ENCODE data around the gene SEM1. TPM values are rescaled to one million over a fixed set of nuclear protein-coding genes. Genes with fewer than 3 reads are reported as not detected.
"Not testable (repeated sequence)": the region's sequence is repeated elsewhere in the genome, so short reads cannot be mapped to it uniquely, and the experiment has no call there.

The SEM1 gene
- total and polyA plus RNA-seq, 2 of the 4 experiments (the other 2 are of a cell fraction), result 17.2 to 38.0 TPM

DNA sequence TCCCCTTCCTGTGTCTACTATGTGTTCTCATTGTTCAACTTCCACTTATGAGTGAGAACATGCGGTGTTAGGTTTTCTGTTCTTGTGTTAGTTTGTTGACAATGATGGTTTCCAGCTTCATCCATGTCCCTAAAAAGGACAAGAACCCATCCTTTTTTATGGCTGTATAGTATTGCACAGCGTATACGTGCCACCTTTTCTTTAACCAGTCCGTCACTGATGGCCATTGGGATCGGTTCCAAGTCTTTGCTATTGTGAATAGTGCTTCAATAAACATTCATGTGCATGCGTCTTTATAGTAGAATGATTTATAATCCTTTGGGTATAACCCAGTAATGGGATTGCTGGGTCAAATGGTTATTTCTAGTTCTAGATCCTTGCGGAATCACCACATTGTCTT, 11.2 kb downstream of the SEM1 start:
- H4K5ac ChIP-seq (ENCODE audit: low read depth, low read length); H2AK5ac ChIP-seq (ENCODE audit: low read depth, low read length); H3K23ac ChIP-seq (ENCODE audit: low read depth, low read length); H2AFZ ChIP-seq (replicated peaks; ENCODE audit: low read length, poor library complexity); H3K4me3 ChIP-seq (ENCODE audit: insufficient read depth, low read depth, low read length); H3K4me1 ChIP-seq (ENCODE audit: control insufficient read depth, insufficient read depth, low read length); H3K9me3 ChIP-seq (ENCODE audit: control insufficient read depth, insufficient read depth, low read length); H3K27me3 ChIP-seq (ENCODE audit: control insufficient read depth, insufficient read depth, low read length); POLR2A ChIA-PET (ENCODE audit: unreplicated experiment); DNase-seq; H3K18ac ChIP-seq (ENCODE audit: low read depth, low read length); H2BK15ac ChIP-seq (ENCODE audit: low read depth, low read length); H3K9ac ChIP-seq (ENCODE audit: low read depth, low read length); H2BK20ac ChIP-seq (ENCODE audit: low read depth, low read length); dilution Hi-C loops (cut with HindIII; ENCODE audit: low sequenced_read_pairs, unreplicated experiment); ATAC-seq (ENCODE audit: low read depth); BruUV-seq (replicated peaks); H4K8ac ChIP-seq (ENCODE audit: low read depth in 2 of 2, low read length in 2 of 2); H3K56ac ChIP-seq (ENCODE audit: extremely low read depth, insufficient read depth, low read length); H3K14ac ChIP-seq (replicated peaks; ENCODE audit: low read depth, low read length); in situ Hi-C loops (cut with MboI; ENCODE audit: low sequenced_read_pairs); H2BK120ac ChIP-seq (ENCODE audit: low read depth, low read length); intact Hi-C loops (cut with micrococcal nuclease); H3K27ac ChIP-seq (ENCODE audit: insufficient read depth, low read length); CTCF ChIA-PET; H2BK5ac ChIP-seq (ENCODE audit: low read depth, low read length, poor library complexity, severe bottlenecking); H4K91ac ChIP-seq (ENCODE audit: insufficient read depth, low read depth, low read length); H3K36me3 ChIP-seq (ENCODE audit: control insufficient read depth, insufficient read depth, low read length); H3K4me2 ChIP-seq (ENCODE audit: low read depth, low read length); H2AK9ac ChIP-seq (replicated peaks; ENCODE audit: low read depth, low read length, poor library complexity); H3K4ac ChIP-seq (ENCODE audit: low read depth, low read length); H3K9me1 ChIP-seq (ENCODE audit: insufficient read depth, low read length): not testable (repeated sequence)
- Histone ChIP-seq H3K79me1 (ENCODE audit: low read depth in 1 of 2, low read length in 2 of 2) (peaks cover 13 to 36% of the 10 kb centered on the region in 2 experiments; a peak in 3 of 4 replicates), H4K20me1 (ENCODE audit: insufficient read depth, low read length) (peaks cover 40% of the 10 kb centered on the region)
- no CpG with 5 or more reads among the region's 7 CpGs for WGBS, 2 experiments (ENCODE audit: extremely low coverage in 2 of 2, insufficient read length in 1 of 2)
